ENCODE results near the gene NR4A1. TPM values are rescaled to one million over a fixed set of nuclear protein-coding genes. Genes with fewer than 3 reads are reported as not detected.

The NR4A1 gene
- total RNA-seq, 1 donor, result 2.2 TPM

DNA sequence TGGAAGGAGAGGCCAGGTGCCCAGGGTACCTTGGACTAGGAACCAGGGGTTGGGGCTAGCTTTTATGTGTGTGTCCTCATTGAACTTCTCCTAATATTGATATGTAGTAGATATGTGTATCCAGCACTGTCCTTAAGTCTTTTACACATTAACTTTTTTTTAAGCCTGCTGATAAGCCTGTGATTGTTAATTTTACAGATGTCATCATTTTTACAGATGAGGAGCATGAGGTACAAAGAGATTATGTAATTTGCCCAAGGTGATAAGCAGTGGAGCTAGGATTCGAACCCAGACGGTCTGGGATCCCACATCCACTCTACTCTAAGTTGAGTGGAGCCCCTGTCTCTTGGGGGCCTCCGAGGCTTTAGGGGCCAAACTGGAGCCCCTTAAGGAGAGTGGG lies 10.2 kb upstream of the NR4A1 start:
- no peak overlapping the region for H3K4me3 ChIP-seq (ENCODE audit: low read depth, low read length)
- no peak for DNase-seq (ENCODE audit: low read depth)
- TF ChIP-seq, protein P1, sequence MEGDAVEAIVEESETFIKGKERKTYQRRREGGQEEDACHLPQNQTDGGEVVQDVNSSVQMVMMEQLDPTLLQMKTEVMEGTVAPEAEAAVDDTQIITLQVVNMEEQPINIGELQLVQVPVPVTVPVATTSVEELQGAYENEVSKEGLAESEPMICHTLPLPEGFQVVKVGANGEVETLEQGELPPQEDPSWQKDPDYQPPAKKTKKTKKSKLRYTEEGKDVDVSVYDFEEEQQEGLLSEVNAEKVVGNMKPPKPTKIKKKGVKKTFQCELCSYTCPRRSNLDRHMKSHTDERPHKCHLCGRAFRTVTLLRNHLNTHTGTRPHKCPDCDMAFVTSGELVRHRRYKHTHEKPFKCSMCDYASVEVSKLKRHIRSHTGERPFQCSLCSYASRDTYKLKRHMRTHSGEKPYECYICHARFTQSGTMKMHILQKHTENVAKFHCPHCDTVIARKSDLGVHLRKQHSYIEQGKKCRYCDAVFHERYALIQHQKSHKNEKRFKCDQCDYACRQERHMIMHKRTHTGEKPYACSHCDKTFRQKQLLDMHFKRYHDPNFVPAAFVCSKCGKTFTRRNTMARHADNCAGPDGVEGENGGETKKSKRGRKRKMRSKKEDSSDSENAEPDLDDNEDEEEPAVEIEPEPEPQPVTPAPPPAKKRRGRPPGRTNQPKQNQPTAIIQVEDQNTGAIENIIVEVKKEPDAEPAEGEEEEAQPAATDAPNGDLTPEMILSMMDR (IDR thresholded peaks at IDR 0.05; ENCODE audit: insufficient read depth, low read depth, low read length), result no peak

DNA sequence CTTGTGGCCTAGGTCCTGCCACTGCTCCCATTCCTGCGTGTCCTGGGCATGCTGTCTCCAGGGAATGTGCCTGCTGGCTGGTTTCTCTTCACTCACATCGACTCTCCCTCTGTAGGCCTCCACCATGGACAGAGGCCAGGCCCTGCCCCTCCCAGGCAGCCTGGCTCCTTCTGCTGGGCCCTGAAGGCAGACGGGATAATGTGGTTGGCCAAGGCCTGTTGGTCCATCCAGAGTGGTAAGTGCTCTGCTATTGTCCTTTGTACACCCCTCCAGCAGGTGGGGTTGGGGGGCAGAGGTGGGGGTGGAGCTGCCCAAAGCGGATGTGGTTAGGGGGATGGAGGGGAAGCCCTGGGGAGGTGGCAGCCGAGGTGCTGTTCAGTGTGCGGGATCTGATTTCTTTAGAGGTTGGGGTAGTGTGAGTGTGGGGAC lies 9.5 kb upstream of the NR4A1 start:
- no peak overlapping the region for H3K4me3 ChIP-seq (ENCODE audit: low read depth, low read length)
- DNase-seq (ENCODE audit: low read depth), result peak; percentile 41
- TF ChIP-seq, protein P1 (IDR thresholded peaks at IDR 0.05; ENCODE audit: insufficient read depth, low read depth, low read length), result no peak

DNA sequence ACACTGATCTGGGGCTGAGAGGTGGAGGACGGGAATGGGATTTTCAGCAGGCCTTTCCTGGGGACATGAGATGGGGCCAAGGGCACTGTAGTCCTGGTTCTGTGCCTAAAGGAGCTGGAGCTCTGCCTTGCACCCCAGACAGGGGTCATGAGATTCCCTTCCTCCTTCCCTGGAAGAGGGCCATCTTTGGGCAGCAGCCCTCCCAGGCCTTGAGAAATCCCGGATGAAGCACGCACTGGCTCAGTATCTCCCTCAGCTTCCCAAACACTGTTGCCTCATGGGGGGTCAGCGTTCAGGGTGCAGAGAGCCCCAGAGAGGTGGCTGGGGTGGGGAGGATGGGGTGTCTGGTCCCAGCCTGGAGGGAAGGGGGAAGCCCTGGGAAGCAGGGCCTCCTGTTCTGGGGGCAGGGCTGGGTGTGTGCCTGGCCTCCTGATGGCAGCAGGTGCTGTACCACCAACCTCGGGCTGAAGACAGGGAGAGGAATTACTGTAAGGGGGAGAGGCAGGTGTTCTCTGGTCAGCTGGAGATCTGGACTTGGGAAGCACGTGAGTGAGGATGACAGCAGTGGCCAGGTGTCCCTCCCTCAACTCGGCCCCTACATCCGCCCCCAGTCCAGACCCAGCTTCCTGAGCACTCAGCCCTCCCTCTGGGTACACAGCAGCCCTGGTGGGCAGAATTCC lies 8.4 kb upstream of the NR4A1 start:
- no peak for DNase-seq (ENCODE audit: low read depth)
- H3K4me3 ChIP-seq (ENCODE audit: low read depth, low read length), result no peak overlapping the region
- TF ChIP-seq, protein P1 (IDR thresholded peaks at IDR 0.05; ENCODE audit: insufficient read depth, low read depth, low read length), result no peak

DNA sequence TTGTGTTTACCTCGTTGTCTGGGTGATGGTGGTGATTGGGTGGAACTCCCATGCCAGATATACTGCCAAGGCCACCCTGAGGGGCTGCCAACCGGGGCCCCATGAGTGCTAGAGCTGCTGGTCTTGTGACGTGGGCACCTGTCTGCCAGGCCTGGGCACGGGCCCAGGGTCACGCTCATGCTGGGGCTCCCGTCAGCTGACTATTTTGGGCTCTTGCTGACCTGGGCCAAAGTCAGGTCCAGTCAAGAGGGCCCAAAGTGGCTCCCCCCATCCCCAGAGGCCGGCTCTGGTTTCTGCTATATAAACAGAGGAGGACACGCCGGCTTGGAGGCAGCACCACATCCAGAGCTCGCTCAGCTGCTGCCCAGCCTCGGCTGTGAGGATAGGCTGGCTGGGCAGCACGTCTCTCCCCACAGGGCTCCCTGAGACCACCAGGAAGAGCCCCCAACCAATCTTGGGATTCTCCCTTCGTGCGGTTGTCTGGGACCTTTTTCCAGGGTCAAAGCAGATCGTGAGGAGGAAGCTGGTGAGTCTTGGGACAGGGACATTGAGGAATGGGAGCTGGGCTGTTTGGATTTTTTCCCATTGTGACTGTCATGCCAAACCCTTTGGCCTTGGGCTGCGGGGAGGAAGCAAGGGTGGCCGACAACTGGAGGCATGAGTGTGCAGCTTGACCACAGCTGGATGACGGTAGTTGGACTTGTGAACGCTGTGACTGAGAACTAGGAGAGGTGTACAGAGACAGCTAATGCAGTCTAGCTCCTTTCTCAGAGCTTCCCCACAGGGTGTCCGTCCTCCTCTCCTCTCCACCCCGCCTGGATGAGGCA lies 7.6 kb upstream of the NR4A1 start:
- DNase-seq (ENCODE audit: low read depth), result no peak
- TF ChIP-seq, protein P1 (IDR thresholded peaks at IDR 0.05; ENCODE audit: insufficient read depth, low read depth, low read length), result no peak
- H3K4me3 ChIP-seq (ENCODE audit: low read depth, low read length), result no peak overlapping the region

DNA sequence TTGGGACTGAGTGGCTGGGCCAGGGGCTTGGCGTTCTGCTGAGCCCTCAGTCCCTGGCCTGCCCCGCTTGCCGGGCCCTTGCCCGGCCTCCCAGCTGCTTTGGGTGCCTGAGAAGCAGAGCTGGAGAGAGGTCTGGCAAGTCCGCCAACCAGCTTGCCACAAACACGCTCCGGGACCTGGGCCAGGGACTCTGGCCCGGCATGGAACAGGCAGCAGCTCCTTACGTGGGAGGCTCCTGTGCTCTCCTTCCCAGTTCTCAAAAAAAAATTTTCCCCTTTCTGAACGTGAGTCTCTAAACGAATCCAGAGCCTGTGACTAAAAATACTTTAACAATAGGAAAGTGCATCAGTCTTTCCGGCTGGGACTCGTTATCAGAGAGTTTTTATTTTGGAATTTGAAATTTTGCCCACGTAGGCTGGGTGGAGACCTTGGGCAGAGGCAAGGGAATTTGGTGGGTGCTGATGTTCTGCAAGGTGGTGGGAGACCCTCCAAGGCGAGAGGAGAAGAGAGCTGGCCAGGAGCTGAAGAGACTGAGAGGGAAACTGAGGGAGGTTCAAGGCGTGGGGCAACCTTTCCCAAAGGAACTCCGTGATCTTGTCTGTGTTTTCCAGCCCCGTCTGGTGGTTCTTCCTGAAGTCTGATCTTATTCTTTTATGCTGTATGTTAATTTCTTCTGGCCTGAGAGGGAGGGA lies 6.8 kb upstream of the NR4A1 start:
- TF ChIP-seq, protein P1 (IDR thresholded peaks at IDR 0.05; ENCODE audit: insufficient read depth, low read depth, low read length), result no peak
- DNase-seq (ENCODE audit: low read depth), result peak; percentile 83
- no peak overlapping the region for H3K4me3 ChIP-seq (ENCODE audit: low read depth, low read length)

DNA sequence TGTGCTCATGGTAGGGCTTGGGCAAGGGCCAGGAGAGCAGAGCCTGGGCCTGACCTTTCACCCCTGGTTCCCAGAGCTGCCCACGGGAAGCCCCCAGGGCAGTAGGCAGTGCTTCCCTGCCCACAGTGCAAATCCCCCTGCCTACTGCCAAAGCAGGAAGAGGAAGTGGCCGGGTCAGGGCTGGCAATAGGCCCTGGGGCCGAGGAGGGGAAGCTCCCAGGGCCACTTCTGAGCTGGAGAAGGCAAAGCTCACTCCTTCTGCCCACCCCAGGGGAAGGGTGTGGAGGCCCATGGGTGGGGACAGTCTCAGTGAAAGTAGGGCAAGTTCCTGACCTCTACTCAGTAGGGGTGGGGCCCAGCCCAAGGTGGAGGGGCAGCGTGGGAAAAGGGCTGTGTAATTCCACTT lies 5.4 kb upstream of the NR4A1 start:
- H3K4me3 ChIP-seq (ENCODE audit: low read depth, low read length), result no peak overlapping the region
- DNase-seq (ENCODE audit: low read depth), result peak; percentile 28
- TF ChIP-seq, protein P1 (IDR thresholded peaks at IDR 0.05; ENCODE audit: insufficient read depth, low read depth, low read length), result no peak
